CD4-positive, alpha-beta T cell treated with Interleukin-1 beta for 1 hour (primary cell): Measurements from ENCODE around the gene NLK.

Experiments
- DNase-seq, 2 donors: peaks; one replicate each; pipeline ENCODE4 v3.0.0-alpha.2; 2020 to 2022

Gene NLK

GRCh38 chr17:28041068-28041843 is 1.2 kb upstream of the NLK start:
- peak; percentile 100 for DNase-seq

GRCh38 chr17:28041844-28042656 is 427 bp upstream of the NLK start:
- no peak for DNase-seq

- no peak for DNase-seq
Measured at GRCh38 chr17:28042721-28043291, 329 bp downstream of the NLK start.

- no peak for DNase-seq
Measured at GRCh38 chr17:28043296-28043695, 819 bp downstream of the NLK start.

- DNase-seq: no peak
Measured at GRCh38 chr17:28043741-28044140, 1.3 kb downstream of the NLK start.

- DNase-seq: no peak
Measured at GRCh38 chr17:28045304-28045703, 2.8 kb downstream of the NLK start.

- no peak for DNase-seq
Measured at GRCh38 chr17:28046034-28046825, 3.8 kb downstream of the NLK start.

GRCh38 chr17:28047806-28048205 is 5.3 kb downstream of the NLK start:
- DNase-seq: no peak

GRCh38 chr17:28049071-28049470 is 6.6 kb downstream of the NLK start:
- no peak for DNase-seq

- DNase-seq: no peak
Measured at GRCh38 chr17:28053044-28053670, 10.7 kb downstream of the NLK start.

GRCh38 chr17:28053725-28054124 is 11.2 kb downstream of the NLK start:
- no peak for DNase-seq

- no peak for DNase-seq
Measured at GRCh38 chr17:28055546-28056275, 13.2 kb downstream of the NLK start.

GRCh38 chr17:28056276-28056620 is 13.8 kb downstream of the NLK start:
- DNase-seq: no peak

- no peak for DNase-seq
Measured at GRCh38 chr17:28057731-28058246, 15.3 kb downstream of the NLK start.

- DNase-seq: no peak
Measured at GRCh38 chr17:28059675-28060074, 17.2 kb downstream of the NLK start.

- no peak for DNase-seq
Measured at GRCh38 chr17:28065706-28066105, 23.2 kb downstream of the NLK start.

GRCh38 chr17:28069061-28069460 is 26.6 kb downstream of the NLK start:
- DNase-seq: no peak

- DNase-seq: no peak
Measured at GRCh38 chr17:28071179-28071578, 28.7 kb downstream of the NLK start.

GRCh38 chr17:28071891-28072606 is 29.6 kb downstream of the NLK start:
- peak; percentile 9 to 24 for DNase-seq

GRCh38 chr17:28072936-28073533 is 30.6 kb downstream of the NLK start:
- no peak for DNase-seq

- DNase-seq: no peak
Measured at GRCh38 chr17:28074010-28074409, 31.5 kb downstream of the NLK start.
